CD4-positive, alpha-beta T cell treated with Interleukin-10 for 1 hour (primary cell): Measurements from ENCODE around the gene GRIA3.
"Not testable (repeated sequence)": the region's sequence is repeated elsewhere in the genome, so short reads cannot be mapped to it uniquely, and the experiment has no call there.

ENCODE experiments used
- DNase-seq: peaks from one replicate; pipeline ENCODE4 v3.0.0-alpha.2; 2020

Gene GRIA3

GRCh38 chrX:123475068-123475724 is 291.1 kb downstream of the GRIA3 start:
- DNase-seq: no peak

GRCh38 chrX:123476611-123477219 is 292.6 kb downstream of the GRIA3 start:
- no peak for DNase-seq

GRCh38 chrX:123477673-123478072 is 293.6 kb downstream of the GRIA3 start:
- no peak for DNase-seq

DNA sequence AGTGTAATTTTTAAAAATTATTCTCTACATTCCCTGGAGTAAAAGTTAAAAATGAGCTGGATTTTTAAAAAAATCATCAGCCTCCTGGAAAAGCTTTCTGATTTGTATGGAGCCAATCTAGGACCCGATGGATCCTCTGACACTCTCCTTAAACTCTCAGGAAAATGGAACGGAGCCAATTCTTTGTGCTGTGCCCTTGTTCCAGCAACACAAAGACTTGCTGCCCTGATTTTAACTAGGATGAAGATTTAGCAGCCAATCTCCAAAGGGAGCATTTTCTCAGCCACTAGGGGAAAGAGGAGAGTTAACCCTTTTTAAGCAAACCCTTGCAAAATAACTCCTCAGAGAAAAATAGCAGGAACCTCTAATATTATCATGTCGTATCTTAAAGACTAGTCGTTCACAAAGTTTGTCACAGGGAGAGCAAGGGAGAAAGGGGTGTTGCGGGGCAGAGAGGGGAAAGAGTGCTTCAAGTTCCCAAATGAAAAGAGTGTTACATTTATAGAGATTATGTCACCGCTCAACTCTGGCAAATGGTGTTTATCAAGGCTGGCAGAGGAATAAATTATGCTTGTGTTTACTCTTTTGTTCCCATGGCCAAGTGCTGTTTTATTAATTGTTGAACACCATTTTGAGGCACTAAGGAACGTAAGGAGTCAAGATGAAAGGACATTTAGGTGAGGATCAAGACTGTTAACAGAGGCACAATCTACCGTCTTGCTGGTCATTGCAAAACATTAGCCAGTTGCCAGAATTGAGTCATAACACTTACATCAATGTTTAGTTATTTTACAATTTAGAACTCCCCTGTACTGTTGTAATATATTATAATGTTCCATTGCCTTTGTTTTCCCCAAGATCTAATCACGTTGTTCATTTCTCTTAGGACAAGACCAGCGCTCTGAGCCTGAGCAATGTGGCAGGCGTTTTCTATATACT is 298.1 kb downstream of the GRIA3 start:
- no peak for DNase-seq

DNA sequence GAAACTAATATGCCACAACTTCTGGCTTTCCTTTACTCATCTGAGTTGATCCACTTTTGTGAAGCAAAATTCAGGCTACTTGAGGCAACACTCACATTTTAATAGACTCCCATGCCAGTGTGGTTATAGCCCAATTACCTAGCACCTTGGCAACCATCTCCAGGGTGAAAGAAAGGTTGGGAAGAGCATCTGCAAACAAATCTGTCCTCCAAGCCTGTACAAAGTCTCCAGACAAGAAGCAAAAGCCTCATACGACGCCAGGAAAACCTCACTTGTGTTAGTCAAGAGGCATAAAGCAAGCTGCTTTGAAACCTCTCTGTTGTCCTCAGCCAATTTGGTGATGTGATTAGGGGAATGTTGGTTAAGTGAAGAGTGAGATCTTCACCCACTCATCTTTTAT is 302.2 kb downstream of the GRIA3 start:
- DNase-seq: no peak

- no peak for DNase-seq
Observed at GRCh38 chrX:123487236-123487635, 303.2 kb downstream of the GRIA3 start.

GRCh38 chrX:123487669-123488068 is 303.6 kb downstream of the GRIA3 start:
- DNase-seq: no peak

- no peak for DNase-seq
Observed at GRCh38 chrX:123489011-123489410, 304.9 kb downstream of the GRIA3 start.

DNA sequence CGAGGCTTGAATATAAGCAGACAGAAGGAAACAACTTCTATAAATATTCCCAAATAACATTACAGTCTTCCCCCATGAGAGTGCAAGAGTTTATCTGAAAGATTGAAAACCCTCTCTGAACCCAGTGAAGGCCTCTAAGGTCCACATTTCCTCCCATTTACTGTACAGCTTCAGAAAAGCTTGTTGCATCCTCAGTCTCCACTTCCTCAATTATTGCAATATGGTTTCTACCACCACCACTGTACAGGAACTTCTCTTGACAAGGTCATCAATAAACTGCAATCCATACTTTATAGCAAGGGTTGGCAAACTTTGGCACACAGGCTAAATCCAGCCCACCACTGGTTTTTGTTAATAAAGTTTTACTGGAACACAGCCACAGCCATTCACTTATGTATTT is 309.8 kb downstream of the GRIA3 start:
- DNase-seq: no peak

- DNase-seq: no peak
Observed at GRCh38 chrX:123499787-123500186, 315.7 kb downstream of the GRIA3 start.

- no peak for DNase-seq
Observed at GRCh38 chrX:123504047-123504446, 320.0 kb downstream of the GRIA3 start.

DNA sequence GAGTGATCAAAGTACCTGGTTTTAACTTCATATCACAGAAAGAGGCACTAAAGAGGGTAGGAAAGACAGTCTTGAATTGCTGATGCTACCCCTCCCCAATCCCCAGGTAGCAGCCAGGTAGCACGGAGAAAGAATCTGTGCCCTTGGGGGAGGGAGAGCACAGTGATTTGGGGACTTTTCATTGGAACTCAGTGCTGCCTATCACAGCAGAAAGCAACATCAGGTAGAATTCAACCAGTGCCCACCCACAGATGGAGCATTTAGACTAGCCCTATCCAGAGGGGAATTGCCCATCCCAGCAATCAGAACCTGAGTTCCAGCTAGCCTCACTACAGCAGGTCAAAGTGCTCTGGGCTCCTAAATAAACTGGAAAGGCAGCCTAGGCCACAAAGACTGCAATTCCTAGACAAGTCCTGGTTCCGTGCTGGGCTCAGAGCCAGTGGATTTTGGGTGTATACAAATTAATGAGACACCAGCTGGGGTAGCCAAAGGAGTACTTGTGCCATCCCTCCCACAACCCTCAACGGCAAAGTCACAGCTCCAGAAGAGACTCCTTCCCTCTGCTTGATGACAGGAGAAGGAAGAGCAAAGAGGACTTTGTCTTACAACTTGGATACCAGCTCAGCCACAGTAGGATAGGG is 320.7 kb downstream of the GRIA3 start:
- DNase-seq: no peak

DNA sequence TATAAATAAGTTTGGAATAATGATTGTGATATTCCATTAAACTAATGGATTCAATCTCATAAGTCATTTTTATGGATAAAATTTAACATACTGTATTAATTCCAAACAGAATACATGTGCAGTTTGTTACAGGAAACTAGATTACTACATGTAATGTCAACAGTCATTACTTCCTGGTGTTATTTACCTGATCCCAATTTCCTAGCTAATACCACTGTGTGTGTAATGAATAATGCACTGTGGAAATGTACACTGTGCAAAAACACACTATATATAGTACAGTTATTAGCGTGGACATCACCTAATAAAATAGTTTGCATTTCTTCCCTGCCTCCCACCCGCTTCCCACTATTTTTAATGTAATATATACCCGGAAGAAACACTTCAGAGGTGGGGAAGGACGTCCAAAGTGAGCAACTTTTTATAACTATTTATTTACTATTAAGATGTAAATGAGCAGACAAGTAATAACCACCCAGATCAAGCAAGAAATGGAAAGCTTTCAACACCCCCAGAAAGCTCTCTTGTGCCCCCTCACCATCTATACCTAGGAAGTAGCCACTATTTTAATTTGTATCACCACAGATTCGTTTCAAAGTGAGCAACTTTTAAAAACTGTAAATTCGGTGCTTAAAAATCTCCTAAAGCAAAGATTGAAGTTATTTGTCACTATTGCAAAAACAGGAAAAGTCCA is 329.7 kb downstream of the GRIA3 start:
- DNase-seq: no peak

DNA sequence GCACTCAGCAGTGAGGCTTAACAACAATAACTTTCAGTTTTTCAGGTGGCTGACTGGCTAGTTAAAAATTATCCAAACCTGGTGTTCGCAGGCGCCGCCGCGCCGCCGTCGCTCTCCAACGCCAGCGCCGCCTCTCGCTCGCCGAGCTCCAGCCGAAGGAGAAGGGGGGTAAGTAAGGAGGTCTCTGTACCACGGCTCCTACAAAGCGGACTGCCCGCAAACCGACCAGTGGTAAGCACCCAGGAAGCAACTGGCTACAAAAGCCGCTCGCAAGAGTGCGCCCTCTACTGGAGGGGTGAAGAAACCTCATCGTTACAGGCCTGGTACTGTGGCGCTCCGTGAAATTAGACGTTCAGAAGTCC is 330.2 kb downstream of the GRIA3 start:
- not testable (repeated sequence) for DNase-seq

DNA sequence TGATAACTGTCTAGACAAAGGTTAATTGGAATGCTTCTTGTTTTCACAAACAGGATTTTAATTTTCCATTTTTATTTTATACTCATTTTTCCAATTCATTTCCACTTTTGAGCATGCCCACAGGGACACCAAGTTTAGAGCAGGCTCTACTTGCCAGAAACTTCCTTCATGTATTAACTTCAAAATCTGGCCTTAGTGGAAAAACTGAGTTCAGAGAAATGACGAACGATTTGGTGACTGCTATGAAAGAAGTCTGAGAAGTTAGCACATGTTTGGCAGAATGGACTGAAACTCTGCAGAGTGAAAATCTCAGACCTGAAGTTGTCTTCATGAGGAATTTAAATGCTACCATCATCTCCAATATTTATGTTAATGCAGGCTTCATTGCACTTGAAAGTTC is 334.7 kb downstream of the GRIA3 start:
- DNase-seq: no peak

DNA sequence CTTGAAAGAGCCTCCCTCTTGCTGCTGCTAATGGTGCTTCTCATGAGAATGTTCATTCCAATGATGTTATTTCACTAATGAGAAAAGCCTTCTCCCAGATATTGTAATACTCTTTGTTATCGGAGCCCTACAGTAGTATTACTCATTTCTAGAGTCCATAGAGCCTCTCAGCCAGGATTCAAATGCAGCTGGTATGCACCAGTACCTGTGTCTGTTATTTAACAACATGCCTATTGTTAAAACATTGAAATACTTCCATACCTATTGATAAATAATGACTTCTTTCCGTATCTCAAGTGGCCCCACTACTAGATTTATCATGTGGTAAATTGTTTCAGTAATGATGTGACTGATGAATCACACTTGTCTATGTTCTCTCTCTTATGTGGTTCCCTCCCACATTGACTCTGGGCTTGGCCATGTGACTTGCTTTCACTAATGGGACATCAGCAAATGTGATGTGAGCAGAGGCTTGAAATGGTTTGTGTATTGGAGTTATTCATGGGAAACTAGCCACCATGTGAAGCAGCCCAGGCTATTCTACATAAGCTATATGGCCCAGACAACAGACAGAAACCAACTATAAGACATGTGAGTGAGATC is 341.1 kb downstream of the GRIA3 start:
- DNase-seq: no peak

DNA sequence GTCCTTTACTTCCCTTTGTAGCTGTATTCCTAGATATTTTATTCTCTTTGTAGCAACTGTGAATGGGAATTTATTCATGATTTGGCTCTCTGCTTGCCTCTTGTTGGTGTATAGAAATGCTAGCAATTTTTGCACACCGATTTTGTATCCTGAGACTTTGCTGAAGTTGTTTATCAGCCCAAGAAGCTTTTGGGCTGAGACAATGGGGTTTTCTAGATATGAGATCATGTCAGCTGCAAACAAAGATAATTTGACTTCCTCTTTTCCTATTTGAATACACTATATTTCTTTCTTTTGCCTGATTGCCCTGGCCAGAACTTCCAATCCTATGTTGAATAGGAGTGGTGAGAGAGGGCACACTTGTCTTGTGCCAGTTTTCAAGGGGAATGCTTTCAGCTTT is 346.6 kb downstream of the GRIA3 start:
- DNase-seq: not testable (repeated sequence)
